Kidney (tissue), 14 donors: ENCODE results near the gene PALLD. TPM values are rescaled to one million over a fixed set of nuclear protein-coding genes. Genes with fewer than 3 reads are reported as not detected.

Experiments used
- DNase-seq, 5 donors: peaks; one replicate each; pipeline ENCODE4 v3.0.0-alpha.2; 2013 to 2020
- FAIRE-seq: peaks from 2 replicates; lab custom pipeline; 2012; peaks lifted over from hg19 to GRCh38; lab: Jason Lieb, UNC
- H3K27ac ChIP-seq, 2 donors: one replicate each; pipeline ENCODE4 v1.7.0; 2013; ENCODE audit warnings: low read depth in 2 of 2, low read length in 2 of 2, inconsistent platforms in 1 of 2
- H3K27me3 ChIP-seq: one replicate; pipeline ENCODE4 v1.7.1; 2013; ENCODE audit warnings: low read length, inconsistent platforms; ENCODE audit not compliant: control insufficient read depth, insufficient read depth
- H3K36me3 ChIP-seq, 3 donors: one replicate each; pipeline versions ENCODE4 v1.7.0 to v1.7.1; 2013; ENCODE audit warnings: low read length in 3 of 3, control low read depth in 1 of 3, inconsistent platforms in 1 of 3; ENCODE audit not compliant: insufficient read depth in 3 of 3, control insufficient read depth in 2 of 3
- H3K4me1 ChIP-seq, 3 donors: one replicate each; pipeline versions ENCODE4 v1.7.0 to v1.7.1; 2013; ENCODE audit warnings: low read length in 3 of 3, inconsistent platforms in 1 of 3, low read depth in 1 of 3; ENCODE audit not compliant: control insufficient read depth in 2 of 3, insufficient read depth in 2 of 3
- H3K4me3 ChIP-seq, 3 donors: one replicate each; pipeline versions ENCODE4 v1.7.0 to v1.8.1; 2013; ENCODE audit warnings: low read length in 3 of 3, control low read depth in 1 of 3, inconsistent platforms in 1 of 3
- H3K9ac ChIP-seq, 3 donors: one replicate each; pipeline versions ENCODE4 v1.7.0 to v1.7.1; 2013; ENCODE audit warnings: low read length in 3 of 3, control low read depth in 1 of 3, inconsistent platforms in 1 of 3
- H3K9me3 ChIP-seq, 3 donors: one replicate each; pipeline versions ENCODE4 v1.7.0 to v1.7.1; 2013; ENCODE audit warnings: low read length in 3 of 3, control low read depth in 1 of 3, inconsistent platforms in 1 of 3; ENCODE audit not compliant: control insufficient read depth in 2 of 3, insufficient read depth in 1 of 3
- CTCF ChIP-seq: IDR thresholded peaks from 3 replicates; pipeline ENCODE4 v1.5.1; 2012; ENCODE audit warnings: mild to moderate bottlenecking, moderate library complexity, borderline replicate concordance; ENCODE audit not compliant: insufficient read depth; ENCODE audit errors: extremely low read depth
- intact Hi-C: fragments of 100-400 bp; cut with DNase I; formaldehyde crosslinking; loops from one replicate; pipeline ENCODE4 v1.11.1; 2022
- polyA plus RNA-seq: library from polyadenylated mRNA; stranded (reverse); fragments of 350-450 nt; fragmentation: Illumina TruSeq; extraction: RNeasy Lipid Tissue Mini Kit (QIAGEN cat#74804); gene quantifications from one replicate; pipeline ENCODE4 v1.2.3, GENCODE V29; 2014; ENCODE audit warnings: low read depth, low replicate concordance; ENCODE audit not compliant: insufficient read depth
- total RNA-seq: library from RNA; stranded (reverse); fragmentation: NEBNext Ultra II Directional; extraction: Animal tissue kit (Norgen Biotek cat#: 25700); gene quantifications from one replicate; pipeline ENCODE4 v1.2.1, GENCODE V29; 2021
- donor health status: control.
- donor health status: control.
- donor health status: control.
- donor health status: control.
- donor health status: control.
- donor health status: DM: yes; HTN: yes; CAD: no.
- donor health status: Normal renal cell carcinoma (clear cell type).

The PALLD gene
- total and polyA plus RNA-seq, 2 donors from 2014 or later, result 43.4 to 120 TPM

GRCh38 chr4:168504526-168504925 lies 7.7 kb downstream of the PALLD start:
- DNase-seq, result no peak
- no peak for FAIRE-seq
- Histone ChIP-seq H3K27me3 (no peaks in the 10 kb centered on the region), H3K9me3 (no peaks in the 10 kb centered on the region), H3K4me3 (no peak overlapping the region), H3K36me3 (no peaks in the 10 kb centered on the region), H3K27ac (no peak overlapping the region), H3K4me1 (no peaks in the 10 kb centered on the region), H3K9ac (no peak overlapping the region)
- no peak for TF ChIP-seq CTCF
- intact Hi-C loops, result no loop called here

GRCh38 chr4:168506014-168506413 lies 9.2 kb downstream of the PALLD start:
- no peaks in the 10 kb centered on the region for H3K4me1 ChIP-seq
- FAIRE-seq, result no peak
- H3K9ac ChIP-seq, result no peak overlapping the region
- no peaks in the 10 kb centered on the region for H3K36me3 ChIP-seq
- H3K4me3 ChIP-seq, result no peak overlapping the region
- TF ChIP-seq CTCF, result no peak
- no peak overlapping the region for H3K27ac ChIP-seq
- no peak for DNase-seq
- no peaks in the 10 kb centered on the region for H3K27me3 ChIP-seq
- intact Hi-C loops, result no loop called here
- H3K9me3 ChIP-seq, result no peaks in the 10 kb centered on the region

GRCh38 chr4:168507178-168507815 lies 10.4 kb downstream of the PALLD start:
- FAIRE-seq (no peak), DNase-seq (no peak)
- Histone ChIP-seq H3K9ac (no peak overlapping the region), H3K36me3 (no peaks in the 10 kb centered on the region), H3K9me3 (no peaks in the 10 kb centered on the region), H3K4me3 (no peak overlapping the region), H3K27ac (no peak overlapping the region), H3K27me3 (no peaks in the 10 kb centered on the region), H3K4me1 (no peaks in the 10 kb centered on the region)
- no peak for TF ChIP-seq CTCF
- intact Hi-C loops, result no loop called here

- H3K9me3 ChIP-seq, result no peaks in the 10 kb centered on the region
- DNase-seq, result no peak
- H3K4me1 ChIP-seq, result no peaks in the 10 kb centered on the region
- H3K9ac ChIP-seq, result no peak overlapping the region
- no peaks in the 10 kb centered on the region for H3K27me3 ChIP-seq
- intact Hi-C loops, result no loop called here
- no peak overlapping the region for H3K4me3 ChIP-seq
- no peaks in the 10 kb centered on the region for H3K36me3 ChIP-seq
- H3K27ac ChIP-seq, result no peak overlapping the region
- no peak for FAIRE-seq
- TF ChIP-seq CTCF, result no peak
Observed at GRCh38 chr4:168508683-168509082, 11.8 kb downstream of the PALLD start.
